PFSK-1 (cell line): ENCODE measurements around the gene KIF6.

Experiments
- FOXP2 ChIP-seq: optimal IDR thresholded peaks from 2 replicates; pipeline ENCODE3; 2011; ENCODE audit warnings: borderline replicate concordance, control low read depth, inconsistent platforms; ENCODE audit not compliant: insufficient read depth; ENCODE audit errors: extremely low read length, extremely low read depth
- POLR2AphosphoS5 ChIP-seq: IDR thresholded peaks from 2 replicates; pipeline ENCODE4 v1.6.1; 2012; ENCODE audit warnings: low read depth, mild to moderate bottlenecking, control low read depth, low read length, moderate library complexity
- SIN3A ChIP-seq: IDR thresholded peaks from 2 replicates; pipeline ENCODE4 v1.6.1; 2012; ENCODE audit warnings: mild to moderate bottlenecking, low read length, moderate library complexity, borderline replicate concordance; ENCODE audit not compliant: insufficient read depth
- TAF1 ChIP-seq: IDR thresholded peaks from 2 replicates; pipeline ENCODE4 v1.6.1; 2012; ENCODE audit warnings: low read length, control low read depth, borderline replicate concordance; ENCODE audit not compliant: insufficient read depth
- TF ChIP-seq, protein P1 (sequence below), 2 experiments: IDR thresholded peaks; 2 replicates each; pipeline versions ENCODE4 v1.6.1 to v1.8.0; 2011 to 2012; ENCODE audit warnings: low read depth in 2 of 2, low read length in 2 of 2, control low read depth in 1 of 2, inconsistent platforms in 1 of 2, mild to moderate bottlenecking in 1 of 2, moderate library complexity in 1 of 2; ENCODE audit not compliant: insufficient read depth in 1 of 2

KIF6 gene

DNA sequence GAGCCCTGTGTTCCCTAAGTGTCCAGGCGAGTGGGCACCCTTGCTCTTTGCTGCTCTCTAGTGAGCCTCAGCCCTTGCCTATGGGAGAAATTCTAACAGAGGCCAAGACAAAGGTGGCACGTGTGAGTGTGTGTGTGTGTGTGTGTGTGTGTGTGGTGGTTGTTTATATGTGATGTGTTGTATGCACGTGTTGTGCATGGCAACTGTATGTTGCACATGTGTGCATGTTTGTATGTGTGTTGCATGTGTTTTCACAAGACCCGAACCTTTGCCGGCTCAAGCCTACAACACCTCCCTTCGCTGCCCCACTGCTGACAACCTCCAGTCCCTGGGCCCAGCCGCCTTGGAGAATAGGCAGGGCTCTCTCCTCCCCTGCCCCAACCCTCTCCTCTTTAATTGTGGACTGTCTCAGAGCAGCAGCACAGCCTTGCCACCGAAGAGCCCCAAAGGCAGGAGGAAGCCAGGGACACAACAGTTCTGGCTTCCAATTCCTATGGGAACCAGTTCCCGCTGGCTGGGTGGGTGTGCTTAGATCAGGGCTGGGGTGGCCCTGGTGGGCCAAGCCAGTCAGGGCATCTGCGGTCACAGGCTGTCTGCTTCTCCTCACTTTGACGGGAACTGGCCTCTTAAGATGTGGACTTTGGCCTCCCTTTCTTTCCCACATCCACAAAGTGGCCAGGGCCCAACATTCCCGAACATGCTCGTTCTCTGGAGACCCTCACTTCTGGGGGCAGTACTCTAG is 405.4 kb downstream of the KIF6 start:
- no peak for TF ChIP-seq SIN3A
- no peak for TF ChIP-seq FOXP2
- TF ChIP-seq TAF1 = no peak
- TF ChIP-seq POLR2AphosphoS5 = no peak
- TF ChIP-seq, protein P1, sequence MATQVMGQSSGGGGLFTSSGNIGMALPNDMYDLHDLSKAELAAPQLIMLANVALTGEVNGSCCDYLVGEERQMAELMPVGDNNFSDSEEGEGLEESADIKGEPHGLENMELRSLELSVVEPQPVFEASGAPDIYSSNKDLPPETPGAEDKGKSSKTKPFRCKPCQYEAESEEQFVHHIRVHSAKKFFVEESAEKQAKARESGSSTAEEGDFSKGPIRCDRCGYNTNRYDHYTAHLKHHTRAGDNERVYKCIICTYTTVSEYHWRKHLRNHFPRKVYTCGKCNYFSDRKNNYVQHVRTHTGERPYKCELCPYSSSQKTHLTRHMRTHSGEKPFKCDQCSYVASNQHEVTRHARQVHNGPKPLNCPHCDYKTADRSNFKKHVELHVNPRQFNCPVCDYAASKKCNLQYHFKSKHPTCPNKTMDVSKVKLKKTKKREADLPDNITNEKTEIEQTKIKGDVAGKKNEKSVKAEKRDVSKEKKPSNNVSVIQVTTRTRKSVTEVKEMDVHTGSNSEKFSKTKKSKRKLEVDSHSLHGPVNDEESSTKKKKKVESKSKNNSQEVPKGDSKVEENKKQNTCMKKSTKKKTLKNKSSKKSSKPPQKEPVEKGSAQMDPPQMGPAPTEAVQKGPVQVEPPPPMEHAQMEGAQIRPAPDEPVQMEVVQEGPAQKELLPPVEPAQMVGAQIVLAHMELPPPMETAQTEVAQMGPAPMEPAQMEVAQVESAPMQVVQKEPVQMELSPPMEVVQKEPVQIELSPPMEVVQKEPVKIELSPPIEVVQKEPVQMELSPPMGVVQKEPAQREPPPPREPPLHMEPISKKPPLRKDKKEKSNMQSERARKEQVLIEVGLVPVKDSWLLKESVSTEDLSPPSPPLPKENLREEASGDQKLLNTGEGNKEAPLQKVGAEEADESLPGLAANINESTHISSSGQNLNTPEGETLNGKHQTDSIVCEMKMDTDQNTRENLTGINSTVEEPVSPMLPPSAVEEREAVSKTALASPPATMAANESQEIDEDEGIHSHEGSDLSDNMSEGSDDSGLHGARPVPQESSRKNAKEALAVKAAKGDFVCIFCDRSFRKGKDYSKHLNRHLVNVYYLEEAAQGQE (IDR thresholded peaks at IDR 0.05; ENCODE audit: insufficient read depth in 1 of 2, low read depth in 2 of 2, low read length in 2 of 2) = no peak

DNA sequence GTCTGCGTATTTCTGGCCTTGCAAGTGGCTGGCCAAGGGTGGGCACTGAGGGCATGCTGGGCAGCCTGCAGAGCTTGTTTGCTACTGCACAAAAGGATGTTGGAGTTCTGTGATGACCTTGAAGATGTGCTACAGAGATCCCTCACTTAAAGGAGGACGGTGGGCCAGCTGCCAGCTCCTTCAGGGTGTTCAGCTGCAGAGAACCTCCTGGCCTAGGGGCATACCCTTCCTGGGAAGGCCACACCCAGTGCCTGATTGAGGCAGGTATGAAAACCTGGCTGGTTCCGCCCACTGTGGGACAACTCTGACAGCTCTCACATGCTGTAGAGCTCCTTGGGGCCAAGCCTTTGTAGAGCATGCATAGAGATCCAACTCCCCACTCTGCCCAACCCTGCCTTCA is 408.0 kb downstream of the KIF6 start:
- TF ChIP-seq FOXP2 = no peak
- no peak for TF ChIP-seq SIN3A
- TF ChIP-seq, protein P1 (IDR thresholded peaks at IDR 0.05; ENCODE audit: insufficient read depth in 1 of 2, low read depth in 2 of 2, low read length in 2 of 2) = no peak
- TF ChIP-seq POLR2AphosphoS5 = no peak
- TF ChIP-seq TAF1 = no peak

DNA sequence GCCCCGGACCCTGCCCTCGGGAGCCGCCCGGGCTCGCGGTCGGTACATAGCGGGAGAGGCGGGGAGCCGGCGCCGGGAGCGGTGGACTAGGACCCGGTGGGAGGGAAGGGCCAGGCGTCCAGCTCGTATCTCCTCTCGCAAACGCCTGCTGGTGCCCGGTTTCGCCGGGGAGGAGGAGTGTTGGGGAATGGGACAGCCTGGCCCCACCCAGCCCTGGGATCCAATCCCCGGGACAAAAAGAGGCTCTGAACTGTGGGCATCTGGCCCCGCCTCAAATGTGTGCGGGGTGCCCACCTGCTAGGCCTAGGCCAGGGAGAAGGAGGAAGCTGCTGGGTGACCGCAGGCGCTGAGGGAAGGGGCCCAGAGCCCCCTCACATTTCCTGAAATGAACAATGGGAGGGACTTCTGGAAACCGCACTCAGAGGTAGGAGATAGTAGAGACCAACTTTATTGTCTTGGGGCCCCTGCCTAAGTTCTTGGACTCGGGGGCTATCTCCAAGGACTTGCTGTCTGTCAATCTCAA is 410.9 kb downstream of the KIF6 start, which contains the start of gene KCNK17:
Gene KCNK17 (minus strand): TSS at position 147 of the 523 bp plus-strand sequence. CDS start 99 bp downstream, at position 48.
- TF ChIP-seq, protein P1 (IDR thresholded peaks at IDR 0.05; ENCODE audit: insufficient read depth in 1 of 2, low read depth in 2 of 2, low read length in 2 of 2) = no peak
- TF ChIP-seq POLR2AphosphoS5 (no peak), FOXP2 (no peak), SIN3A (no peak), TAF1 (no peak)

DNA sequence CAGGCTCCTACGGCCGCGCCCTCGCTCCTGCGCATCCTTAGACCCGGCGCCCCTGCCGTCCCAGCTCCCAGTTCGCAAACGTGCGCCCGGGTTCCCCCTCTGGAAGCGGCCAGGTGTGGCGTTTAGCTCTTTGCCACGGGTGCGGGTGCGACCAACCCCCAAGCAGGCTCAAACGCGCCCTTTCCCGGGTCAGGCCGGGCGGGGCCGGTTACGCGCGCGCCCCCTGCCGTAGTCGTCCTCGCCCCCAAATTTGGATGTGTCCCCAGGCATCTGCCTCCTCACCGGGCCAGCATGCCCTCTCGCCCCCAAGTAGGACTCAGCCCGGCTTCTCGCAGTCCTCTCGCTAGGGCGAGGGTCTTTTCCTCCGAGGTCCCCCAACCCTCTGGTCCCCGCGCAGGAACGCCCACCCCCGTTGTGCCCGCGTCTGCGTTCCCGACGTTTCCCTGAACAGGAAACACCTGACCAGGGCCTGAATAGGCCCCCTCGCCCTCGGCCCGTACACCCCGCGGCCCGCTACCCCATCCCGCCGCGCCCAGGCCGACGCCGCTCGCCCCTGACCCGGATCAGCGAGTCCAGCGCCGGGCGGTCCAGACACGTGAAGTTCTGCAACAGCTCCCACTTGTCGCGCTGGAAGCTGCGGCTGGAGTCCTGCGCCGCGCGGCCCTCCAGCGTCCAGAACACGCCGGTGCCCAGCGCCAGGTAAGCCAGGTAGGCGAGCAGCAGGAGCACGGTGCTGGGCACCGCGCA is 411.5 kb downstream of the KIF6 start:
- no peak for TF ChIP-seq FOXP2
- TF ChIP-seq TAF1 = no peak
- TF ChIP-seq, protein P1 (IDR thresholded peaks at IDR 0.05; ENCODE audit: insufficient read depth in 1 of 2, low read depth in 2 of 2, low read length in 2 of 2) = no peak
- no peak for TF ChIP-seq POLR2AphosphoS5
- TF ChIP-seq SIN3A = no peak
